Measurements from ENCODE around the gene RBM22. TPM values are rescaled to one million over a fixed set of nuclear protein-coding genes. Genes with fewer than 3 reads are reported as not detected.

The RBM22 gene
- total RNA-seq, 4 donors from 2014 or later: 35.1 to 53.6 (median 44.0) TPM

- no peak overlapping the region for H3K4me3 ChIP-seq
These were observed 37.9 kb downstream of the RBM22 start for GRCh38 chr5:150662731-150663516.

GRCh38 chr5:150661821-150662596 is 38.9 kb downstream of the RBM22 start:
- Histone ChIP-seq H3K27me3 (no peaks in the 10 kb centered on the region), H3K9me3 (no peaks in the 10 kb centered on the region), H3K4me3 (no peak overlapping the region), H3K4me1 (peaks cover 0 to 2% (median 0%) of the 10 kb centered on the region in 4 donors), H3K36me3 (no peaks in the 10 kb centered on the region), H3K27ac (no peak overlapping the region)
- TF ChIP-seq POLR2A (IDR thresholded peaks at IDR 0.05) (no peak), CTCF (IDR thresholded peaks at IDR 0.05) (no peak)
- DNase-seq: peak in 1 of 3 donors; percentile 15

More at GRCh38 chr5:150662731-150663516, 37.9 kb downstream of the RBM22 start:
- no peaks in the 10 kb centered on the region for H3K36me3 ChIP-seq
- peak in 1 of 3 donors; percentile 36 for DNase-seq
- TF ChIP-seq CTCF (IDR thresholded peaks at IDR 0.05): no peak
- no peak for TF ChIP-seq POLR2A (IDR thresholded peaks at IDR 0.05)
- H3K4me1 ChIP-seq: no peaks in the 10 kb centered on the region
- H3K27me3 ChIP-seq: no peaks in the 10 kb centered on the region
- no peaks in the 10 kb centered on the region for H3K9me3 ChIP-seq
- H3K27ac ChIP-seq: no peak overlapping the region

- Histone ChIP-seq H3K27me3 (no peaks in the 10 kb centered on the region), H3K27ac (peak within 1 kb of the TSS in 1 of 4 donors; percentile 13), H3K9me3 (no peaks in the 10 kb centered on the region), H3K36me3 (no peaks in the 10 kb centered on the region), H3K4me3 (no peak within 1 kb of the TSS), H3K4me1 (peaks cover 0 to 6% (median 2%) of the 10 kb centered on the region in 4 donors)
- DNase-seq: peak in 2 of 3 donors; percentile 21 to 31
- TF ChIP-seq CTCF (IDR thresholded peaks at IDR 0.05): no peak
- TF ChIP-seq POLR2A (IDR thresholded peaks at IDR 0.05): no peak
These were observed 39.8 kb downstream of the RBM22 start, which contains the start of gene MYOZ3 for GRCh38 chr5:150661086-150661485. TSS of gene MYOZ3 (plus strand) at chr5:150661251. CDS start at chr5:150662942, 1,691 bp downstream.

GRCh38 chr5:150660108-150660831 is 40.6 kb downstream of the RBM22 start:
- peak overlapping the region in 1 of 4 donors; percentile 13 for H3K27ac ChIP-seq
- no peaks in the 10 kb centered on the region for H3K27me3 ChIP-seq
- H3K36me3 ChIP-seq: no peaks in the 10 kb centered on the region
- no peak overlapping the region for H3K4me3 ChIP-seq
- H3K4me1 ChIP-seq: peaks cover 0 to 6% (median 6%) of the 10 kb centered on the region in 4 donors
- peak in 2 of 3 donors; percentile 24 to 42 for DNase-seq
- TF ChIP-seq POLR2A (IDR thresholded peaks at IDR 0.05) (no peak), CTCF (IDR thresholded peaks at IDR 0.05) (no peak)
- H3K9me3 ChIP-seq: no peaks in the 10 kb centered on the region
